Ishikawa (cell line): ENCODE results near the gene TFB1M.

ENCODE experiments used
- EGR1 ChIP-seq: IDR thresholded peaks from 2 replicates; pipeline ENCODE4 v1.6.1; 2012
- EP300 ChIP-seq: IDR thresholded peaks from 2 replicates; pipeline ENCODE4 v1.6.1; 2012; ENCODE audit warnings: borderline replicate concordance
- RAD21 ChIP-seq: IDR thresholded peaks from 2 replicates; pipeline ENCODE4 v1.6.1; 2012; ENCODE audit warnings: low read depth
- TAF1 ChIP-seq: IDR thresholded peaks from 2 replicates; pipeline ENCODE4 v1.6.1; 2012; ENCODE audit warnings: low read depth, mild to moderate bottlenecking
- TF ChIP-seq, protein P1 (sequence below): IDR thresholded peaks from 2 replicates; pipeline ENCODE4 v1.6.1; 2012; ENCODE audit warnings: low read depth, mild to moderate bottlenecking

DNA sequence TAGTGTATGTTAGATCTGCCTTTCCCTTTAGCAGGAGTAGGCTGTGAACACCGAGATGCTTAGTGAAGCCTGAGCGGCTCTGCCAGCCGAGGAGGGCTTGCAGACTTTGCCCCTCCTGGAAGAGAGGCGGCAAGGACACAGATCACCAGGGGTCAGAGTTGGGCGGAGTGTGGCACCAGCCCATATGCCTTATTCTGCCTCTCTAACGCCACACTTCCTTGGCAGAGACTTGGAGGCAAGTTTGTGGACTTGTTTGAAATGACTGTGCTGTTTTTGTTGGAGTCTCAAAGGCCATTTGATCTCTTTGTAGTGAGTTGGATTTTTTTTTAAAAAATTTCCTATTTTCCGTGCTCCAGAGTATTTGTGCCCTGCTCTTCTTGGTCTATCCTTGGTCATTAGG is 95.0 kb downstream of the TFB1M start:
- no peak for TF ChIP-seq TAF1
- no peak for TF ChIP-seq EP300
- TF ChIP-seq, protein P1, sequence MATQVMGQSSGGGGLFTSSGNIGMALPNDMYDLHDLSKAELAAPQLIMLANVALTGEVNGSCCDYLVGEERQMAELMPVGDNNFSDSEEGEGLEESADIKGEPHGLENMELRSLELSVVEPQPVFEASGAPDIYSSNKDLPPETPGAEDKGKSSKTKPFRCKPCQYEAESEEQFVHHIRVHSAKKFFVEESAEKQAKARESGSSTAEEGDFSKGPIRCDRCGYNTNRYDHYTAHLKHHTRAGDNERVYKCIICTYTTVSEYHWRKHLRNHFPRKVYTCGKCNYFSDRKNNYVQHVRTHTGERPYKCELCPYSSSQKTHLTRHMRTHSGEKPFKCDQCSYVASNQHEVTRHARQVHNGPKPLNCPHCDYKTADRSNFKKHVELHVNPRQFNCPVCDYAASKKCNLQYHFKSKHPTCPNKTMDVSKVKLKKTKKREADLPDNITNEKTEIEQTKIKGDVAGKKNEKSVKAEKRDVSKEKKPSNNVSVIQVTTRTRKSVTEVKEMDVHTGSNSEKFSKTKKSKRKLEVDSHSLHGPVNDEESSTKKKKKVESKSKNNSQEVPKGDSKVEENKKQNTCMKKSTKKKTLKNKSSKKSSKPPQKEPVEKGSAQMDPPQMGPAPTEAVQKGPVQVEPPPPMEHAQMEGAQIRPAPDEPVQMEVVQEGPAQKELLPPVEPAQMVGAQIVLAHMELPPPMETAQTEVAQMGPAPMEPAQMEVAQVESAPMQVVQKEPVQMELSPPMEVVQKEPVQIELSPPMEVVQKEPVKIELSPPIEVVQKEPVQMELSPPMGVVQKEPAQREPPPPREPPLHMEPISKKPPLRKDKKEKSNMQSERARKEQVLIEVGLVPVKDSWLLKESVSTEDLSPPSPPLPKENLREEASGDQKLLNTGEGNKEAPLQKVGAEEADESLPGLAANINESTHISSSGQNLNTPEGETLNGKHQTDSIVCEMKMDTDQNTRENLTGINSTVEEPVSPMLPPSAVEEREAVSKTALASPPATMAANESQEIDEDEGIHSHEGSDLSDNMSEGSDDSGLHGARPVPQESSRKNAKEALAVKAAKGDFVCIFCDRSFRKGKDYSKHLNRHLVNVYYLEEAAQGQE: no peak
- TF ChIP-seq EGR1: no peak
- TF ChIP-seq RAD21: no peak
